Activated T-helper 2 cell treated with anti-CD3 and anti-CD28 coated beads, Interferon-gamma antibody, Interleukin-2, Interleukin-4, amounts not matched to agents 10 μg/mL and 5 μg/mL and 100 μg/mL, durations not matched to agents 14 hours and 24 hours and 36 hours (primary cell): ENCODE results near the gene SYNGR3. TPM values are rescaled to one million over a fixed set of nuclear protein-coding genes. Genes with fewer than 3 reads are reported as not detected.
A peak's percentile ranks its signal among the peaks of the same experiment; 100 is the strongest.

Experiments
- DNase-seq: peaks from one replicate; pipeline ENCODE4 v3.0.0; 2021; ENCODE audit warnings: low spot score
- H3K27ac Mint-ChIP-seq: one replicate; pipeline ENCODE4 v1.8.0; 2021; ENCODE audit warnings: mixed read lengths
- H3K27me3 Mint-ChIP-seq: one replicate; pipeline ENCODE4 v1.8.0; 2021; ENCODE audit warnings: low read depth, mixed read lengths
- H3K36me3 Mint-ChIP-seq: one replicate; pipeline ENCODE4 v1.8.0; 2021; ENCODE audit warnings: low read depth, mixed read lengths
- H3K4me1 Mint-ChIP-seq: one replicate; pipeline ENCODE4 v1.8.0; 2021; ENCODE audit warnings: low read depth, mixed read lengths
- H3K4me3 Mint-ChIP-seq: one replicate; pipeline ENCODE4 v1.8.0; 2021; ENCODE audit warnings: low read depth, mild to moderate bottlenecking, moderate library complexity, mixed read lengths
- H3K9me3 Mint-ChIP-seq: one replicate; pipeline ENCODE4 v1.8.0; 2021; ENCODE audit warnings: mixed read lengths
- intact Hi-C: fragments of 100-400 bp; cut with micrococcal nuclease; formaldehyde crosslinking; loops from one replicate; pipeline ENCODE4 v1.15.1; 2023
- total RNA-seq: library from RNA; stranded (reverse); gene quantifications from 2 replicates; pipeline ENCODE4 v1.2.3, GENCODE V29; 2022

SYNGR3 gene
- total RNA-seq, 1 donor from 2014 or later: 21.1 TPM

- Mint-ChIP-seq H3K4me1 (peaks cover 3% of the 10 kb centered on the region), H3K27me3 (no peaks in the 10 kb centered on the region)
- intact Hi-C loops: no loop called here
Measured at GRCh38 chr16:1998360-1998835, 8.6 kb downstream of the SYNGR3 start.

GRCh38 chr16:1998852-1999801, 9.4 kb downstream of the SYNGR3 start:
- intact Hi-C loops: no loop called here
- no peak for DNase-seq
- H3K4me3 Mint-ChIP-seq: no peak overlapping the region
- no peaks in the 10 kb centered on the region for H3K9me3 Mint-ChIP-seq
- H3K4me1 Mint-ChIP-seq: peaks cover 3% of the 10 kb centered on the region
- no peak overlapping the region for H3K27ac Mint-ChIP-seq
- no peaks in the 10 kb centered on the region for H3K27me3 Mint-ChIP-seq
- H3K36me3 Mint-ChIP-seq: peaks cover 32% of the 10 kb centered on the region

More at GRCh38 chr16:1998360-1998835, 8.6 kb downstream of the SYNGR3 start:
- DNase-seq: no peak
- H3K27ac Mint-ChIP-seq: no peak overlapping the region
- no peak overlapping the region for H3K4me3 Mint-ChIP-seq
- peaks cover 32% of the 10 kb centered on the region for H3K36me3 Mint-ChIP-seq
- H3K9me3 Mint-ChIP-seq: no peaks in the 10 kb centered on the region

GRCh38 chr16:1999866-2000514, 10.2 kb downstream of the SYNGR3 start:
- H3K27ac Mint-ChIP-seq: no peak overlapping the region
- no peak for DNase-seq

GRCh38 chr16:2001035-2001434, 11.3 kb downstream of the SYNGR3 start:
- Mint-ChIP-seq H3K27ac (no peak overlapping the region), H3K27me3 (no peaks in the 10 kb centered on the region), H3K4me3 (no peak overlapping the region), H3K36me3 (peaks cover 32% of the 10 kb centered on the region), H3K4me1 (peaks cover 3% of the 10 kb centered on the region), H3K9me3 (no peaks in the 10 kb centered on the region)
- intact Hi-C loops: no loop called here
- DNase-seq: no peak

More at GRCh38 chr16:1999866-2000514, 10.2 kb downstream of the SYNGR3 start:
- intact Hi-C loops: no loop called here
- peaks cover 3% of the 10 kb centered on the region for H3K4me1 Mint-ChIP-seq
- no peaks in the 10 kb centered on the region for H3K9me3 Mint-ChIP-seq
- no peaks in the 10 kb centered on the region for H3K27me3 Mint-ChIP-seq
- H3K4me3 Mint-ChIP-seq: no peak overlapping the region
- peaks cover 32% of the 10 kb centered on the region for H3K36me3 Mint-ChIP-seq

GRCh38 chr16:2001456-2002355, 11.9 kb downstream of the SYNGR3 start:
- Mint-ChIP-seq H3K4me3 (no peak overlapping the region), H3K4me1 (peaks cover 4% of the 10 kb centered on the region), H3K36me3 (peaks cover 36% of the 10 kb centered on the region), H3K27me3 (no peaks in the 10 kb centered on the region), H3K27ac (no peak overlapping the region), H3K9me3 (no peaks in the 10 kb centered on the region)
- intact Hi-C loops: no loop called here
- no peak for DNase-seq

- Mint-ChIP-seq H3K4me1 (peaks cover 9% of the 10 kb centered on the region), H3K27me3 (no peaks in the 10 kb centered on the region), H3K36me3 (peaks cover 39% of the 10 kb centered on the region), H3K4me3 (no peak overlapping the region), H3K27ac (no peak overlapping the region), H3K9me3 (no peaks in the 10 kb centered on the region)
- DNase-seq: no peak
- intact Hi-C loops: no loop called here
Measured at GRCh38 chr16:2002406-2003230, 12.8 kb downstream of the SYNGR3 start.

- no peak for DNase-seq
- Mint-ChIP-seq H3K4me1 (peaks cover 13% of the 10 kb centered on the region), H3K36me3 (peaks cover 39% of the 10 kb centered on the region), H3K9me3 (no peaks in the 10 kb centered on the region), H3K4me3 (no peak overlapping the region), H3K27ac (no peak overlapping the region), H3K27me3 (no peaks in the 10 kb centered on the region)
- intact Hi-C loops: no loop called here
Measured at GRCh38 chr16:2003231-2003826, 13.6 kb downstream of the SYNGR3 start.

GRCh38 chr16:2003827-2004641, 14.3 kb downstream of the SYNGR3 start:
- peaks cover 44% of the 10 kb centered on the region for H3K36me3 Mint-ChIP-seq
- intact Hi-C loops: no loop called here
- peaks cover 18% of the 10 kb centered on the region for H3K4me1 Mint-ChIP-seq
- H3K9me3 Mint-ChIP-seq: no peaks in the 10 kb centered on the region
- no peak overlapping the region for H3K4me3 Mint-ChIP-seq
- H3K27ac Mint-ChIP-seq: no peak overlapping the region
- peak; percentile 83 for DNase-seq
- H3K27me3 Mint-ChIP-seq: no peaks in the 10 kb centered on the region

- Mint-ChIP-seq H3K9me3 (no peaks in the 10 kb centered on the region), H3K4me3 (no peak overlapping the region), H3K36me3 (peaks cover 44% of the 10 kb centered on the region), H3K27ac (no peak overlapping the region), H3K27me3 (no peaks in the 10 kb centered on the region), H3K4me1 (peaks cover 18% of the 10 kb centered on the region)
- DNase-seq: no peak
- intact Hi-C loops: loop anchor here (5.0 kb wide), 1 partner anchor 42 kb away; the partner anchor contains the start of genes NTHL1 and TSC2
Measured at GRCh38 chr16:2004795-2005517, 15.2 kb downstream of the SYNGR3 start.

- no peak overlapping the region for H3K27ac Mint-ChIP-seq
- H3K36me3 Mint-ChIP-seq: peaks cover 48% of the 10 kb centered on the region
- no peak for DNase-seq
- H3K9me3 Mint-ChIP-seq: no peaks in the 10 kb centered on the region
- H3K27me3 Mint-ChIP-seq: no peaks in the 10 kb centered on the region
- H3K4me3 Mint-ChIP-seq: no peak overlapping the region
- peaks cover 22% of the 10 kb centered on the region for H3K4me1 Mint-ChIP-seq
- intact Hi-C loops: loop anchor here (5.0 kb wide), 1 partner anchor 42 kb away; the partner anchor contains the start of genes NTHL1 and TSC2
Measured at GRCh38 chr16:2005646-2006045, 15.9 kb downstream of the SYNGR3 start.
